OCI-LY7 (cell line): Measurements from ENCODE around the gene GALNT10.

Experiments used
- EZH2phosphoT487 ChIP-seq: fragments of 200-600 bp; sonication (generic); IDR thresholded peaks from 2 replicates; pipeline ENCODE4 v1.6.1; 2018; ENCODE audit warnings: low read depth, borderline replicate concordance, mild to moderate bottlenecking, mixed run types, antibody characterized with exemption, low read length, moderate library complexity, mixed read lengths
- TF ChIP-seq, protein P1 (sequence below): fragments of 200-600 bp; sonication (generic); conservative IDR thresholded peaks from 2 replicates; pipeline ENCODE4 v1.5.1; 2014; ENCODE audit warnings: mild to moderate bottlenecking, antibody characterized with exemption, low read length, moderate library complexity, mixed read lengths

DNA sequence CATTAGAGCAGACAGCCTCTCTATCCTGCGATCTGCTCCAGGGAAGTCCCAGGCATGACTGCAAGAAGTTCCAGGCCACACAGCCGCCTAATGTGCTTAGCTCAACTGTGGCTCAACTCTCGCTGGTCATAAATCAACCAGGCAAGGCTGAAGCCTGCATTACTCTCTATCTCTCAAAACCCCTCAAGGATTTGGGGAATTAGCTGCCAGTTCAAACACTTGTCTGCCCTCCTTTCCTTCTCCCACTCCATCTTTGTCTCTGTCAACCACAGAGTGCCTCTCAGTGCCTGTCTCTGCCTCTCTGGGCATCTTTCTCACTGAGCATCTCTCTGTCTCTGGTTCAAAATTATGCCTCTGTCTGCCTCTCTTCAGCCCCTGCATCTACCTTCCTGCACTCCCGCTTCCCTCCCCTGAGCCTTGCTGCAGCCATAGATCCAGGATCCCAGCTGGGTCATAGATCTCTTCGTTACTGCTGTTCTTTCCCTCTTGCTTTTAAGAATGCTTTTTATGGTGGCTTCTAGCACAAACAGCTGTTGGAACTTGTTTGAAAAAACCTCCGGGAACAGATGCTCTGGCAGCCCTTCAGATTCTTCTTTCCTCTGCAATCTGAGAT, 27.9 kb upstream of the GALNT10 start:
- TF ChIP-seq, protein P1, sequence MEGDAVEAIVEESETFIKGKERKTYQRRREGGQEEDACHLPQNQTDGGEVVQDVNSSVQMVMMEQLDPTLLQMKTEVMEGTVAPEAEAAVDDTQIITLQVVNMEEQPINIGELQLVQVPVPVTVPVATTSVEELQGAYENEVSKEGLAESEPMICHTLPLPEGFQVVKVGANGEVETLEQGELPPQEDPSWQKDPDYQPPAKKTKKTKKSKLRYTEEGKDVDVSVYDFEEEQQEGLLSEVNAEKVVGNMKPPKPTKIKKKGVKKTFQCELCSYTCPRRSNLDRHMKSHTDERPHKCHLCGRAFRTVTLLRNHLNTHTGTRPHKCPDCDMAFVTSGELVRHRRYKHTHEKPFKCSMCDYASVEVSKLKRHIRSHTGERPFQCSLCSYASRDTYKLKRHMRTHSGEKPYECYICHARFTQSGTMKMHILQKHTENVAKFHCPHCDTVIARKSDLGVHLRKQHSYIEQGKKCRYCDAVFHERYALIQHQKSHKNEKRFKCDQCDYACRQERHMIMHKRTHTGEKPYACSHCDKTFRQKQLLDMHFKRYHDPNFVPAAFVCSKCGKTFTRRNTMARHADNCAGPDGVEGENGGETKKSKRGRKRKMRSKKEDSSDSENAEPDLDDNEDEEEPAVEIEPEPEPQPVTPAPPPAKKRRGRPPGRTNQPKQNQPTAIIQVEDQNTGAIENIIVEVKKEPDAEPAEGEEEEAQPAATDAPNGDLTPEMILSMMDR, result no peak
- no peak for TF ChIP-seq EZH2phosphoT487
